SK-MEL-5 (cell line): ENCODE data around the gene TNRC18. TPM values are rescaled to one million over a fixed set of nuclear protein-coding genes. Genes with fewer than 3 reads are reported as not detected.
"Not testable (repeated sequence)": the region's sequence is repeated elsewhere in the genome, so short reads cannot be mapped to it uniquely, and the experiment has no call there.

Experiments
- DNase-seq: peaks from one replicate; pipeline ENCODE4 v3.0.0-alpha.2; 2016; ENCODE audit warnings: low read depth, low spot score
- in situ Hi-C: cut with HindIII; loops from 2 replicates; pipeline ENCODE4 v1.10.0; 2016; ENCODE audit warnings: low sequenced_read_pairs, high pct_unique_total_duplicates, low pct_unique_long_range_greater_than_20kb
- total RNA-seq: library from RNA; depleted of rRNA; stranded (reverse); fragments of >200 nt; shearing (Covaris generic); gene quantifications from 2 replicates; pipeline ENCODE4 v1.2.3, GENCODE V29; 2014; rRNA removed

The TNRC18 gene
- total RNA-seq, 1 experiment from 2014 or later, result 40.8 TPM

DNA sequence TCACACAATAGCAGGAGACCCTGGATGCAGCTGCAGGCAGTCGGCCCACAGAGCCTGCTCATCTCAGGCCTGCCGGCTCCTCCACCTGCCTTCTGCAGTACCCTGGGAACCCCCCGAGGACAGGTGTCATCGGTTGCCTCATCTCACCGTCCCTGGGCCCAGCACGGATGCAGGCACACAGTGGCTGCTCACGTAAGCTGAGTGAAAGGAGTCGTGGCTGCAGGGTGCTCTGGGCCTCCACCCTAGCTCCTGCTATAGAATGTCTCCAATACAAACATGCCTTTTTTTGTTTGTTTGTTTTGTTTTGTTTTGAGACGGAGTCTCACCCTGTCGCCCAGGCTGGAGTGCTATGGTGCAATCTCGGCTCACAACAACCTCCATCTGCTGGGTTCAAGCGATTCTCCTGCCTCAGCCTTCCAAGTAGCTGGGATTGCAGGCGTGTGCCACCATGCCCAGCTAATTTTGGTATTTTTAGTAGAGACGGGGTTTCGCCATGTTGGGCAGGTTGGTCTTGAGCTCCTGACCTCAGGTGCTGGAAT, 163.0 kb downstream of the TNRC18 start:
- DNase-seq, in situ Hi-C loops: not testable (repeated sequence)

Other genes starting within 250 kb of the TNRC18 start
- gene WIPI2, start 233.6 kb downstream of the TNRC18 start, total RNA-seq, result 74.5 and 86.6 TPM in 2 replicates
- gene SLC29A4, start 140.9 kb downstream of the TNRC18 start, total RNA-seq, result 8.8 and 9.4 TPM in 2 replicates
- 2.2 and 3.0 TPM in 2 replicates for gene FBXL18, start 90.0 kb upstream of the TNRC18 start, total RNA-seq
- 2,003 and 2,103 TPM in 2 replicates for gene ACTB, start 106.8 kb upstream of the TNRC18 start, total RNA-seq
- 5.5 and 8.6 TPM in 2 replicates for gene FSCN1, start 169.0 kb upstream of the TNRC18 start, total RNA-seq